ENCODE measurements around the gene GNAZ.

GNAZ gene

DNA sequence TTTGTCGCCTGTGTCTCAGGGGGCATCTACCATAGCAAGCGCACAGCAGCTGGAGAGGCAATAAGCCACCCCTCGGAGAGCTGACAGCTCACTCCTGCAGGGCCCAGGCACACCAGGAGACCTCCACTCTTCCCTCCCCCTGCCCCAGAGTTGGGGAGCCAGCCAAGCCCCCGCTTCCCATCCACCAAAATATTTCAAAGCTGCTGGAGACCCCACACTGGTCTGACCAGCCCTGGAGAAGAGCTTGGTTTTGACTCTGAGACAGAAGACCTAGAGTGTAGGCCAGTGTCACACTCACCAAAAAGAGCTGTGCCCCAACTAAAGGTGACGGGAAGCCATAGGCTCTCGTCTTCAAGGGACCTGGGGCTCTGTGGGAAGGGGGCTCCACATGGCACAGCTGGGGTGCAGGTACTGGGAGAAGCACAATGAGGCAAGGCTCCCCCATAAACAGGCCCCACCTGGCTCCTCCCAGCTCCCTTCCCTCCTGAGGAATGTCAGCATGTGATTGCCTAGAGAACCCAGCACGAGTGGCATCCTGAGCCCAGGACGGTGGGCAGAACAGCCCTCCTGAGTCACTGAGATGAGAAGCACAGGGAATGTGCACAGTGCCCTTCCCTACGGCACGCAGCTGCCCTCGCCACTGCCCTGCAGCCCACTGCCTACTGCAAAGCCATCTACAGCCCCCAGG lies 5.8 kb upstream of the GNAZ start:
- DNase-seq (ENCODE audit: low read depth in 2 of 2), result no peak

DNA sequence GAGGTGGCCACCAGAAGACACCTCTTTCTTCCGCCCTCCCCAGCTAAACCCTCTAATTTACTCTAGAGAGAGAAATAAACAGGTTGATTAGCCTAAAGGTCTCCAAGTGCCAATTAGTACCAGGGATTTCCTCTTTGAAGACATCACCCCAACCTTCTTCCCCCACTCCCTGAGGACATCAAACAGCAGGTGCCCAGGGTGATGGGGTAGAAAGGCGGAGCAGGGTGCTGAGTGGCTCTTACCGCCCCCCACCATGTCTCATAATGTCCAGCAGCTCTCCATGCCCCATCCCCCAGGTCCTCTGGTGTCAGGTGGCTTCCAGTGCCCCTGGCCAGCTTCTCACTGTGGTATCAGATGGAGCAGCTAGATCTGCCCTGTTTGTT lies 5.3 kb upstream of the GNAZ start:
- DNase-seq (ENCODE audit: low read depth in 2 of 2), result no peak

- no peak for DNase-seq (ENCODE audit: low read depth in 2 of 2)
Observed at GRCh38 chr22:23065495-23066122, 4.7 kb upstream of the GNAZ start.

DNA sequence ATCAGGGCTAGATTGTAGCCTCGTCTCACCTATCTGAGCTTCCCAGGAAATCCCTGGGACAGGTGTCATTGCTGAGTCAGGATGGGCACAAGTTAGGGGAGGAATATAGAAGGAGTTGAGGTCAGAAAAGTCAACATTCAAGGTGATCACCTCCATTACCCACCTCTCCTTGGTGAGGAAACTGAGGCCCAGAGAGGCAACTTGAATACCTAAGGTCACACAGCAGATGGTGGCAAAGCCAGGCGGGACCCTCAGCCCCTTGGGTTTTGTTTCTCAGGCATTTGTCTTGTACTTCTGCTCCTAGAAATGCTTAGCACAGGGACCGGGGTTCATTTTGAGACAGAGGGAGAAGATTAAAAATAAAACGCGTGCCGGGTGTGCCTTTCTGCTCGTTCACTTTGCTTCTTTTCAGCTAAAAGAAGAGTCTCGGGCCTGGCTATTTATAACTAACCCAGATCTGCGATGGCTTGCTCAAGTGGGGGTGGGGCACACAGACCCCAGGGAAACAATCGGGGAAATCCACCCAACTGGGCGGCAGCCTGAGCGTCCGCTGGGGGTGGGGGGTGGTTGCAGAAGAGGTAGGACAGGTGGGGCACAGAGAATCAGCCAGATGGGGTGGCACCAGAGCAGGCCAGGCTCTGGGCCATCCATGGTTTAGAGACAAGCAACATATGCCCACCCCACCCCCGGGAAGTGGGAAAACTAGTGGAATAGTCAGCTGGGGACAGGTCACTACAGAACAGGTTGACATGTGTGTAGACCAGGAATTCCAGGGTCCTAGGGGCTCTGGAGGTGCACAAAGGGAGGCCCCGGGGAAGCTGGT lies 3.9 kb upstream of the GNAZ start:
- DNase-seq (ENCODE audit: low read depth in 2 of 2), result no peak

DNA sequence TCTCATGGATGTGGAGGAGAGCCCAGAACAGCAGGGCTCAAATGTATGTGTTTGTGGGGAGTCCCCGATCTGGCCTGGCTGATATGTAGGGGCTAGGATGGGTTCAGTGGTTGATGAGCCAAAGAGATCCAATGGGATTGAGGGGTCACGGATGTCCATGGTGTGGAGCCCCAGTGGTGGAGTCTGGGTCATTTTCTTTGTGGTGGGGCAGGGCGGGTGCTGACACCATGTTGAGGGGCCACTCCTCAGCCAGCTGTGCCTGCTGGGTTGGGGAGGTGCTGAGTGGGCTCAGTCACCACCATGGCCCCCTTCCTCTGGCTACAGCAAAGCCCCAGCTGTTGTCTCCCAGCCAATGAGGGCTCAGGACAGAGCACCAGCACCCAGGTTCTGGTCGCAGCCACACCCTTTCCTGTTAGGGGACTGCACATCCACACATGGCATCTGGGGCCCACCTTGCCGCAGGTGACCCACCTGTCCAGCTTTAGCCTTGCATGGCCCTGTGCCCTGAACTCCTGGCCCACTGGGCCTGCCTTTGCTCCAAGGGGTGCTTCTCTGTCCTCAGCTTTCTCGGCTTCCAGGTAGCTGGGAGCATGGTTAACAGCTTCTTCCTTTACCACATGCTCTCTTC lies 3.2 kb upstream of the GNAZ start:
- no peak for DNase-seq (ENCODE audit: low read depth in 2 of 2)

DNA sequence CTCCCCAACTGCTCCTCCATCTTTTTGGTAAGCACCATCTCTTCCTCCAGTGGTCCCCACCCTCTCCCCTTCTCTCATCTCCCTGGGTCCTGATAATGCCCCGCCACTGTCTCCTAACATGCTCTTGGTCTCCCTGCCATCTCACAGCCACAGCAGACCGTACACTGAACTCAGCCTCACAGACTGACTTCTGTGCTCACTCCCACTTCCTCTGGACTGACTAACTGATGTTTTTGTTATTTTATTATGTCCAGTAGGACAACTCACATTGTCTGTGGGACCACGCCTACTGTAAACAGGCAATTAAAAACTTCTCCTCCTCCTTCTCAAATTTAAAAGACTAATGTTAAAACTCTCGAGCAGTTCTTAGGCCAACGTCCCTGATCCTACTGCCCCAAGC lies 2.6 kb upstream of the GNAZ start:
- DNase-seq (ENCODE audit: low read depth in 2 of 2), result no peak

- no peak for DNase-seq (ENCODE audit: low read depth in 2 of 2)
Observed at GRCh38 chr22:23068096-23068831, 2.1 kb upstream of the GNAZ start.

GRCh38 chr22:23068832-23069385 lies 1.4 kb upstream of the GNAZ start:
- no peak for DNase-seq (ENCODE audit: low read depth in 2 of 2)

DNA sequence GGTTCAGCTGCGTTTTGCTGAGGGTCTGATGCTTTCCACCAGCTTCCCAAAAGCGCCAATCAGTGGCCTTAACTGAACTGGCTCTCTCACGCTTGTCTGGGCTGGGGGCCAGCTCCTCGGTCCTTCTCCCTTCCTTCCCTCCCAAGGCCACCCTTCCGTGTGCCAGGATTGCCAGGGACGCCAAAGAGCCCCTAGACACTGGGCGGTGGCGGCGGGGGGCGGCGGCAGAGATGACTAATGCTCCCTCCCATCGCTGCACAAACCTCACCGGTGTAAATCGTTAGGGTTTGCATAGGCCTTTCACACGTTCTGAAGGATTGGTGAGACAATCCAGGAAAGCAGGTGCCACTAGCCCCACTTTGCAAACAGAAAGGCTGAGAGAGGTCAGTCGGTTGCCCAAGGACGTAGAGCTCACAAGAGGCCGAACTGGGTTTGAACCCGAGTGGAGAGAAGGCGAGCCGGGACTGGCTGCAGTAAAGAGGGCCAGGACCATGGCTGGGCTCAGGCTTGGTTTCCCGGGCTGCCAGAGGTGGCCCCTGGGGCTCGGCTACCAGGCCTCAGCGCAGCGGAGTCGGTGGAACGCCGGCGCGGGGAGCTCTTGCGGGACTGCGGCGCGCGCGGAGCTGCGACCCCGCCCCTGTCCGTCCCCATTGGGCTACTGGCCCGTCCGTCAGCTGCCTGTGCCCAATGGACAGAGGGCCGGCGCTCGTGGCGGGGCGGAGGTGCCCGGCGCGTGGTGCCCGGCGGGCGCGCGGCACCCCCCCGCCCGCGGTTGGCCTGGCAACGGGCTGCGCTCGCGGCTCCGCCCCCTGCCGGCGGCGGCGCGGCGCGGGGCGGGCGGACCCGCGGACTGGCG lies 589 bp upstream of the GNAZ start:
- DNase-seq (ENCODE audit: low read depth in 2 of 2), result peak; percentile 68 to 70

GRCh38 chr22:23071230-23072076 lies 1.1 kb downstream of the GNAZ start:
- DNase-seq (ENCODE audit: low read depth in 2 of 2), result no peak

DNA sequence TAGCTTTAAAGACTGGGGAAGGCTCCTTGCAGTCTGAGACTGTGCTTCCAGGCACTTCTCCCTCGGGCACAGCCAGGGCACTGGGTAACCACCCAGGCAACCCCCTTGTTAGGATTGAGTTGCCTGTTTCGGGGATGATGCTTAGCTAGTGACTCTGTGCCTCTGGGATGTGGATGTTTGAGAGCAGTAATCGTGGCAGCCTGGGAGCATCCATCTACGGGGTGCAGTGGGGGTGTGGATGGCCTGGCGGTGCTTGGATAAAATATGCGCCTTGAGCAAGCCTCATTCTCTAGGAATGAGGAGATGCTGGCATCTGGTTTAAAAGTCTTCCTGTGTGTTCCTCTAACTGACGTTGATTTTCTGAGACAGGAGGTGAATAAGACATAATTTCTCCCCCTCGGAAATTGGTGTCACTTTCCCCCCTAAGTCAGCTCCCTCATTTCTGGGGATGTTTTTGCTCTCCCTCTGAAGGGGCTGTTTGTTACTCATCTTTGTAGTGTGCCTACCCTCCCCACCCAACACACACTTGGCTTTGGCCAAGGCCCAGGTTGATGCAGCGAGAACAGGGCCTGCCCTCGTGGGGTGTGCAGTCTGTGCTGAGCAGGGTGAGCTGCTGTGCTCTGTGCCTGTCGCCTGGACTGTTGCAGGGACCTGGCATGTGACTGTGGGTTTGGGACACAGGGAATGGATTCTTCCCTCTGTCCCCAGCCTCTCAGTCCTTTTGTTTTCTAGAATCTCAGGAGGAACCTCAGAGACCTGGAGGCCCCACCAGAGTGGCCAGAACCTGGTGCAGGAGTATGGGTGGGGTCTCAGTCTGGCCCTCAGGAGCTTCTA lies 2.0 kb downstream of the GNAZ start:
- DNase-seq (ENCODE audit: low read depth in 2 of 2), result no peak

DNA sequence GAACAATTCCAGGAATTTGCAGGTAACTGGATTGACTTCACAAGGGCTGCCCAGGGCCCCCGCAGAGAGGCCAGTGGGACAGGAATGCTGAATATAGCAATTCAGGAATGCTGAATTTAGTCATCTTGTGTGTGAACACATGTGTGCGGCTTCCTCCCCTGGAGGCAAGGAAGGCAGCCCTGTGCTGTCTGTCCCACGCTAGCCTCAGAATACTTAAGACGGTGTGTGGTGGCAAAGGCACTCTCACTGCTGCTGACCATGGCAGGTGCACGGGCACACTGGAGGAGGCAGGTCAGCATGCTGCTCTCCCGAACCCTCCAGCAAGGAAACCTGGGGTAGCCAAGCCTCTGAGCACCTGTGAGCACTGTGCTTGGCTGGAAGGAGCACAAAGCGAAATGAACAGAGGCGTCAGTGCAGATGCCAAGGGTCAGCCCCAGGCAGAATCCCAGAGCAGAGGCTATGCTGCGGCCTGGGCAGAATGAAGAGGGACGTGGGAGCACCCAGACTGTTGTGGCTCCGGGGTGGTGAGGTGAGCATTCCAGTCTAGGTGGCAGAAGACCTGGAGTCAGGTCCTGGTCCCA lies 2.7 kb downstream of the GNAZ start:
- DNase-seq (ENCODE audit: low read depth in 2 of 2), result no peak

DNA sequence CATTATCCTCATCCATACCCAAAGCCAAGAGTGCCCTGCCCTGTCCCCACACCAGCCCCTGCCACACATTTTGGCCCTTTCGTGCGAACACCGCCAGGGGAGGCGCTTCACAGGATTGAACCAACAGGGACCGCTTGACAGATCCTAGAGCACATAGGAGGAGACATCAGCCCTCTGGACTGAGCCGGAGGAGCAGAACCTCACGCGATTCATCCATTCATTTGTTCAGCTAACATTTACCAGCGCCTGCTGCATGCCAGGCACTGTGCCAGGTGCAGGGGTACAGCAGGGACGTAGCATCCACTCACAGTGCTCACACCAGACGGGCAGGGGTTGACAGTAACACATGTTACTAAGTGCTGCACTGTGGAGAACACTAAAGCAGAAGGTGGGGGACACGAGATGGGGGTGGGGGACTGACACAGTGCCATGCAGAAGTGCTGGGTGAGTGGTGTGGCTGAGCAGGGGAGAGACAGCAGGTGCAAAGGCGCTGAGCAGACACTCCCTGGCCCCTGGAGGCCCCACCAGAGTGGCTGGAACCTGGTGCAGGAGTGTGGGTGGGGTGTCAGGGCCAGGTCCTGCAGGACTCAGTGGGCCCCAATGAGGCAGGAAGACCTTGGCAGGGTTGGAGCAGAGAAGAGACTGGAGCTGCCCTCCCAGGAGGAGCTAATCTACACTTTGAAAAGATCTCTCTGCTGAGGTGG lies 3.4 kb downstream of the GNAZ start:
- no peak for DNase-seq (ENCODE audit: low read depth in 2 of 2)

- no peak for DNase-seq (ENCODE audit: low read depth in 2 of 2)
Observed at GRCh38 chr22:23074451-23074850, 4.1 kb downstream of the GNAZ start.

- no peak for DNase-seq (ENCODE audit: low read depth in 2 of 2)
Observed at GRCh38 chr22:23075050-23075449, 4.7 kb downstream of the GNAZ start.

- no peak for DNase-seq (ENCODE audit: low read depth in 2 of 2)
Observed at GRCh38 chr22:23075525-23076216, 5.4 kb downstream of the GNAZ start.
